Stimulated activated CD4-positive, alpha-beta T cell treated with anti-CD3 and anti-CD28 coated beads, Interleukin-2, amount 100 ng/mL, for 4 hours (primary cell): ENCODE measurements around the gene MYH14.
A peak's percentile ranks its signal among the peaks of the same experiment; 100 is the strongest.

Experiments
- DNase-seq: peaks from one replicate; pipeline ENCODE4 v3.0.0-alpha.2; 2020; ENCODE audit warnings: low read depth

Gene MYH14

DNA sequence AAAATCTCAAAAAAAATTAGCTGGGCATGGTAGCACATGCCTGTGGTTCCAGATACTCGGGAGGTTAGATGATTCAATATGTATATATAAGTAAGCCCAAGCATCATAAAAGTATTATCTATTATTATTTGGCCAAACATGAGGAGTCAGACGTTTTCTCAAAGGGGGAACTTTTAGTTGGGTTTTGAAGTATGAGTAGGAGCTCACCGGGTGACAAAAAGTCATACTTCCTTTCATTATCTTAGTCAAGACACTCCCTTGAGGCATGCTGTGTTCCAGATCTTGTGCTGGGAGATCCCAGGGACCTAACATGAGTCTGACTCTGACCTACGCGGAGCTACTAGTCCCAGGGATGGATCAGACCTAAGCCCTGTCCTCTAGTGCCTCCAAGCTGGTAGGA, 8.2 kb upstream of the MYH14 start:
- no peak for DNase-seq

DNA sequence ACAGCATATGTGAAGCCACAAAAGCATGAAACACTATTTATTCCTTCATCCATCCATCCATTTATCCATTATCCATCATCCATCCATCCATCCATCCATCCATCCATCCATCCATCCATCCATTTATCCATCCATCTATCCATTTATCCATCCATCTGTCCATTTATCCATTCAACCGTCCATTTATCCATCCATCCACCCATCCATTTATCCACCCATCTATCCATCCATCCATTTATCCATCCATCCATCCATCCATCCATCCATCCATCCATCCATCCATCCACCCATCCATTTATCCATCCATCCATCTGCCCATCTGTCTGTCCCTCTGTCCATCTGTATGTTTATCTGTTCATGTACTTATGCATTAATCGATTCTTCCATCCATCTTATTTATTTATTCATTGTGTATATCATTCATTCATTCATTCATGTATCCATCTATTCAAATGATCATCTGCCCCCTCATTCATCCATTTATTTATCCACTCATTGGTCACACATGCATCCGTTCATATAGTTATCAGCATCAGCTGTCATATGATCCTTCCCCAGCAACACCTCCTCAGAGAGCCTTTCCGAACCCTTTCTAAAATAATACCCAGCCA, 7.0 kb upstream of the MYH14 start:
- DNase-seq, result no peak

DNA sequence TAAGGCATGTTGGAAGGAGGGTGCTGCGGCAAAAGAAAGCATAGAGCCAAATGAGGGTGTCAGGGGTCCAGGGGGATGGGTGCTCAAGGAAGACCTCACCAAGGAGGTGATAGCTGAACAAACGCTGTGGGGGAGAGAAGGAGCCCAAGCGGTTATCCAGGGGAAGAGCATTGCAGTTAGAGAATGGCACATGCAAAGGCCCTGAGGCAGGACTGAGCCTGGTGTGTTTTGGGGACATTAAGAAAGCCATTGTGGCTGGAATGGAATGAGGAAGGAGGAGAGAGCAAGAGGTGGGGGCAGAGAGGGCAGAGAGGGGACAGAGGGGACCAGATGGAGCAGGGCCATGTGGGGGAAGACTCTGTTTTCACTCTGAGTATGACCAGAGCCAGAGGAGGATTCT, 6.1 kb upstream of the MYH14 start:
- no peak for DNase-seq

DNA sequence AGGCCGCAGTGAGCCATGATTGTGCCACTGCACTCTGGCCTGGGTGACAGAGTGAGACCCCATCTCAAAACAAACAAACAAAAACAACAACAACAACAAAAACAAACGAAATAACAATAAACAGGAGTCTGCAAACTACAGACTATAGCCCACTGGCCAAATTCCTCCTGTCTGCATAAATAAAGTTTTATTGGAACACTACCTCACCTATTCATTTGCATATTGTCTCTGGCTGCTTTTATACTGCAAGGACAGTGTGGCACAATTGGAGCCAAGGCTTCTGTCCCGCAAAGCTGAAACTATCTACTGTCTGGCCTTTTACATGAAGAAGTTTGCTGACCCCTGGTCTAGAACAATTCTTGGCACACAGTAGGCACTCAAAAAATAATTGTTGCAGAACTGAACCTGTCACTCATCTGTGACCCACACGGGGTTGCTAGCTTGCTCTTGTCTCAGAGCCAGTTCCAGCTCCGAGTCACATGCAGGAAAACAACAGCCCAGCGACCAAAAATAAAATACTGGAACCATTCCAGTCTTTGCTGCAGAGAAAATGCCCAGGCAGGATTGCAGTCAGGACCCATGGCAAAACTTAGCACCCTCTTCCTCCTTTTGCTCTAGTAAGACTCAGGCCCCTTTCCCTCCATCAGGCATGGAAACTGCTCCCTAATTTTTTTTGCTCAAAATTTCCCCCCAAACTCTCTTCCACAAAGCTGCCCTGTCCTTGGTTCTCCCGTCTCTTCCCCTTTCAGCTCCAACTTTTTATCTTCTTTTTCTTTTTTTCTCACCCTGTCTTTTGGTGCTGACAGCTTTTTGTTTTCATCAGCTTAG, 4.8 kb upstream of the MYH14 start:
- DNase-seq, result no peak

DNA sequence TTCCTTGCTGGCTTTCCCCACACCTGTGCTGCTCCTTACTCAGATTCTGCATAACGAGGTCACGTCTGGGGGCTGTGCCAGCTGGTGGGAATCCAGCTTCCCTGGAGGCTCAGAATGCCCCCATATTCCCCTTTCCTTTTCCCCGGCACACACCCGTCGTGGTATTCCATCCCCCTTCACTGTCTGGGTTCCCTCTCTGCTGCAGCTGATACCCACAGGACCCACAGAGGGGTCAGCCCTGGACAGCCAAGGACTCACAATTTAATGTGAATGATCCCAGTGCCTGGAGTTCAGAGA, 4.2 kb upstream of the MYH14 start:
- no peak for DNase-seq

DNA sequence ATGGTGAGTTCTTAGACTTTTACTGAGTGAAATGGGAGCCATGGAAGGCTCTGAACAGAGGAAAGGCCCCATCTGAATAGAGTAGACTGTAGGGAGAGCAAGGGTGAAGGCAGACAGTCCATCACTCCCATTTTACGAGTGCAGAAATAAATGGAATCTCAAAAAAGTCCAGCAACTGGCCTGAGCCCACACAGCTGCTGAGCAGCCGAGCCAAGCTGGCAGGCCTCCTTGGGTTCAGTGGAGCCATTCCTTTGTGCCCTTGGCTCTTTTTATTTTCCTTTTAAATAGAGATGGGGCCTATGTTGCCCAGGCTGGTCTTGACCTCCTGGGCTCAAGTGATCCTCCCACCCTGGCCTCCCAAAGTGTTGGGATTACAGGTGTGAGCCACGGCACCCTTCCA, 1.0 kb upstream of the MYH14 start:
- DNase-seq, result no peak

DNA sequence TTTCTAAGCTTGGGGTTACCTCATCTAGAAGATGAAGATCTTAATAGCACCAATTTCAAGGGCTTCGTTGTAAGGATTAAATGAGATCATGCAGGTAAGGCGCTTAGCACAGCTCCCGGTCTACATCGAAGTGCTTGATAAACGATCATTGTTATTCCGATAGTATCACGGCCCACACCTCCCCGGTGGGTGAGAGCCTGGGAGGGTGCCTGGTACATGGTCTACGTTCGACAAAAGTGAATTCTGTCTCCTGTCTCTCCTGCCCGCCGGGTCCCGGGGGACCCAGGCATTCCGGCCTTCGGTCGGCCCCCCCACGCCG, 501 bp upstream of the MYH14 start:
- DNase-seq, result no peak

DNA sequence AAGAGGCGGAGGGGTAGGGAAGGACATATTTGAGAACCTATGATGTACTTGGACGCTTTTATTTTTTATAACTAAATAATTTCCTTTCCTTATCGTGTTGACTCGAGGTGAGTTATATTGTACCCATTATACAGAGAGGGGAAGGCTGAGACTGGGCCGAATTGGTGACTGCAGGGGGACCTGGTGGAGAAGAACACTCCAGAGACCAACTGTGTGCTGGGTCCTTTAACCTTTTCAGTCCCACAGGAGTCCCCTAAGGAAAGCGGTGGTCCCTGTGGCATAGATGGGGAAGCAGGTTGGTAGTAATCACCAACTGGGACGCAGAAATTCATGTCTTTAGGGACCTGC, 633 bp downstream of the MYH14 start:
- no peak for DNase-seq

DNA sequence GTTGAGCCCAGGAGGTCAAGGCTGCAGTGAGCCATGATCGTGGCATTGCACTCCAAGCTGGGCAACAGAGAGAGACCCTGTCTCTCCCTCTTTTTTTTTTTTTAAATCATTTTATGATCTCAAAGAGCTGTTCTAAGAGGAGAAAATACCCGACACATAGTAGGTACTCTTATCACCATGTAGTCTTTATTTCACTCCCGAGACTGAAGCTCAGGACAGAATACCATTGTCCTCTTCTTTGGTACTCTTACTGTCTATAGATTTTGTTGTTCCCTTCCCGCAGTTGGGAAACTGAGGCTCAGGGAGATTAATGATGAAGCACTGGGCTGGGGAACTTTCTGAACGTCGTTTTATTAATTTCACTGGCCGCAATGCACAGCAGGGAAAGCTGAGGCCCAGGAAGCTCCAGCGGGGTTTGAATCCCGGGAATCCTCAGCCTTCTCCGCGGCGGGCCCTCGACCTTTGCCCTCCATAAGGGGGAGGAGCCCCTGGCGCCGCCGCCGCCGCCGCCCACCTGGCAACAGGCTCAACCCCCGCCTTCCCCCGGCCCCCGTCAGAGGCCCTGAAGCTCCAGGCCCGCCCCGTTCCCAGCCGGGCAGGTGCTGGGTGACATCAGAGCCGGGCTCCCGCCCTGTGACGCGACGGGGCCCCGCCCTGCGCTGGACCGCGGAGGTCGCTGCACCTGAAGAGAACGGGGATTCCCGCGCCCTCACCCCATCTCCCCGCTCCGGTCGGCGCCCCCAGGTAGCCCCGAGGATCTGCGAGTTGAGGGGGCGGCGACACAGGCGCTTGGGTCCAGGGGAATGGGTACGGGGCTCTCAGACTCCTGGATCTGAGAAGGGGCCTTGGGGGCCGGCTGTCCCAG, 1.6 kb downstream of the MYH14 start:
- peak; percentile 13 for DNase-seq

DNA sequence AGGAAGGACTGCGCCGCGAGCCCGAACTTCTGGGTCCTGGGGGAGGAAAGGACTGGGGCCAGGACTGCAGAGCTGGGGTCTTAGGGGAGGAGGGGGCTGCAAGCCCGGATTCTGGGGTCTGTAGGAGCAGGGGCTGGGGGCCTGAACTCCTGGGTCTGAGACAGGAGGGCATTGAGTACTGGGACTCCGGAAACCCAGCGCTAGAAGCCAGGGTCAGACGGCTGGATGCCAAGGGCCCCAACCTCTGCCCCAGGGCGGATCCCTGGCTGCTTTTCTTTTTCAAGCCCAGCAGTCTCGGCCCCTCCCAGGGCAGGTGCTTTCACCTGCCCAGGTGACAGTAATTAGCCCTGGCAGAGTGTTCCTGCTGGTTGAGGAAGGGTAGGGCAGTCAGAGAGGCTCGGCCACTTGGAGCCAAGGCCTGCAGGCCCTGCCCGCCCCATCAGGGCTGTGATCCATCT, 2.3 kb downstream of the MYH14 start:
- DNase-seq, result no peak

DNA sequence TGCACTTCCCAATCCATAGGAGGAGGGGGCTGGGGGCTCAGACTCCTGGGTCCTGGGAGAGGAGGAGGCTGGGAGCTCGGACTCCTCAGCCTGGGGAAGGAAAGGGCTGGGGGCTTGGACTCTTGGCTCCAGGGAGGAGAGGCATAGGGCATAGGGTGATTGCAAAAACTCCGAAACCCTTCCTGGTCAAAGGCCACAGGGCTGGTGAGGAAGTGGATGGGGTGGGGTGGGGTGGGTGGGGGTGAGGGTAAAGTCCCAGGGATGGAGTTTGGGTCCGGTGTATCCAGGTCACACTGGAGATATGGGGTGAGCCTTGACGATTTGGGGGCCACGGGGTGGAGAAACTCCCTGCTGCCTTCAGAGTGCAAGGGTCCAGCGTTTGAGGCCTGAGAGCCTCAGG, 2.8 kb downstream of the MYH14 start:
- DNase-seq, result no peak

DNA sequence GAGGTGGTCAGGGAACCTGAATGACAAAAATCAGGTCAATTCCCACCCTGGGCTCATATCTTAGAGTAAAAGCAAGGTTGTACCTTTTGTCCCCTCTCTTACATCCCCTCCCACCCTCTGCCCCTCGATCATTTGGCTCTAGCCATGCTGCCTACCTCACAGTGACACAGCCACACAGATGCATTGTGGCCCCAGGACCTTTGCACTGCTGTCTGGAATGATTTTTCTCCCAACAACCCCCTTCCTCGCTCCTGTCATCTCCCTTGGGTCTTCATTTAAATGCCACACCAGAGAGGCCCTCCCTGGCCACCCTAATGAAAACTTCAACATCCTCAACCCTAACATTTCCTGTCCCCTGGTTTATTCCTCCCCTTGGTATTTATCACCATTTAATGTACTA, 4.3 kb downstream of the MYH14 start:
- DNase-seq, result no peak

DNA sequence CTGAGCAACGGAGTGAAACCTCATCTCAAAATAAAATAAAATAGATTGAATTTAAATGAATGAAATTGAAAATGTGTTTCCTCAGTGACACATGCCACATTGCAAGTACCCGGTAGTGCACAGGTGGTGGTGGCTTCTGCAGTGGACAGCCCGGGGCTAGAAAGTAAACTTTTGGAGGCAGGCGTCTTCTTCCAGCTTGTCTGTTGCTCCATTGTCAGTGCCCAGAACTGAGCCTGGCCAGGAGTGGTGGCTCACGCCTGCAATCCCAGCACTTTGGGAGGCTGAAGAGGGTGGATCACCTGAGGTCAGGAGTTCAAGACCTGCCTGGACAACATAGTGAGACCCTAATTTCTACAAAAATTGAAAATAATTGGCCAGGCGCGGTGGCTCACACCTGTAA, 5.7 kb downstream of the MYH14 start:
- no peak for DNase-seq

DNA sequence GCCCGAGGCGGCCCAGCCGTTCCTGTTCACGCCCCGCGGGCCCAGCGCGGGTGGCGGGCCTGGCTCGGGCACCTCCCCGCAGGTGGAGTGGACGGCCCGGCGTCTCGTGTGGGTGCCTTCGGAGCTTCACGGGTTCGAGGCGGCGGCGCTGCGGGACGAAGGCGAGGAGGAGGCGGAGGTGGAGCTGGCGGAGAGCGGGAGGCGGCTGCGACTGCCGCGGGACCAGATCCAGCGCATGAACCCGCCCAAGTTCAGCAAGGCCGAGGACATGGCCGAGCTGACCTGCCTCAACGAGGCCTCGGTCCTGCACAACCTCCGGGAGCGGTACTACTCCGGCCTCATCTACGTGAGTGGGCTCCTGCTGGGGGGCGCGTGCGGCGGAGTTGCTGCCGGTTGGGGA, 7.0 kb downstream of the MYH14 start:
- DNase-seq, result no peak

DNA sequence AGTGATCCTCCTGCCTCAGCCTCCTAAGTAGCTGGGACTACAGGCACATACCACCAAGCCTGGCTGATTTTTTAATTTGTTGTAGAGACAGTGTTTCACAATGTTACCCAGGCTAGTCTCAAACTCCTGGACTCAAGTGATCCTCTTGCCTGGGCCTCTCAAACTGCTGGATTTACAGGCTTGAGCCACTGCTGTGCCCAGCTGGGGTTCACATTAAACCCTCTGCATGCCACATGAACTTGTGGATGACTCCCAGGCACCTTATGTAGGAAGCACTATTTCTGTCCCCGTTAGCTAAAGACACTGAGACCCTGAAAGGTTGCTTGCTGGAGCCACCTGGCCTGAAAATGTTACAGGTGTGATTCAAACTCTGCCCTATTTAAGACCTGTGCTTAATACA, 10.5 kb downstream of the MYH14 start:
- no peak for DNase-seq

DNA sequence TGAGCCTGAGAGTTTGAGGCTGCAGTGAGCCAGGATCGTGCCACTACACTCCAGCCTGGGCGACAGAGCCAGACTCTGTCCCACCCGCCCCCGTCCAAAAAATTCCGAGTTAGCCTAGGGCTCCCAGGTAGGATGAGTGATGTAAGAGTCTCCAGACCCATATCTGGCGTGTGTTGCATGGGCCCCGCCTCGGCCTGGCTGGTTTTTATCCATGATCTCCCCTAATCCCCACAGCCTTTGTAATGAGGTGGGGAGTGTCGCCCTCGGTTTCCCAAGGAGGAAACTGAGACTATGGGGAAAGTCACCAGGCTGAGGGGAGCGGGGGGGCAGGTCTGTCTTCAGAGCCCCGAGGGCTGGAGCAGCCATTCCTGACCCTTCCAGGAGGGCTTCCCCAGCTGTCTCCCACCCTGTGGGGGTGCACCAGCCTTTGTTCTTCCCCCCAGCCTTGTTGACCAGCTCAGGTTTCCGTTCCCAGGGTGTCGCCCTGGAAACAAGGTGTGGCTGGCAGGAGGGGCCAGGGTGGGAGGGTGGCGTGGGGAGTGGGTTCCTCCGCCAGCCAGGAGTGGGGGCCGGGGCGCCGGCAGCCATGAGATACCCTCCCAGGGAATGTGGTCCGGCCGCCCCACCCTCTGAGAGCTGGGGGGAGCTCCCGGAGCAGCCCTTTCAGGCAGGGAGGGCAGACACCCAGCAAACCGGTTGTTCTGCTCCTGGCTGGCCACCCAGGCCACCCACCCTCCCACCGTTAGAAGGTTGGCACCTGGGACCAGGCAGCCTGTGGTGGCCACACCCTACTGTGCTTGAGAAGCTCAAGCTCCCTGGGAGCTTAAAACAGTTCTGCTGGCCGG, 11.5 kb downstream of the MYH14 start:
- no peak for DNase-seq

DNA sequence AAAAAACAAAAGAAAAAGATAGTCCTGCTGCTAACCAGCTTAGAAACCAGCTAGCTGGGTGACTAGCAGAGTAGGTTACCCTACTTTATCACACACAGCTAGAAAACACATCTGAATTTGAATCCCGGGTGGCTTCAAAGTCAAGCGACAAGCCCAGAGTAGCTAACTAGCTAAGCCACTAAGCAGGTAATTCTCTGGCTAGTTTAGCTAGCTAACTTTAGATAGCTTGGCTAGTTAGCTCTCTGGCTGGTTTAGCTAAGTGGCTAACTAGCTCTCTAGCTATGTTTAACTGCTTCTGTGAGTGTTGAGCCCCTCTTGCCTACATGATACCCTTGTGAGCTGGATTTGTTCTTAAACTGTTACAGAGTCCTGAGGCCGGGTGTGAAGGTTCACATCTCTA, 12.4 kb downstream of the MYH14 start:
- no peak for DNase-seq

DNA sequence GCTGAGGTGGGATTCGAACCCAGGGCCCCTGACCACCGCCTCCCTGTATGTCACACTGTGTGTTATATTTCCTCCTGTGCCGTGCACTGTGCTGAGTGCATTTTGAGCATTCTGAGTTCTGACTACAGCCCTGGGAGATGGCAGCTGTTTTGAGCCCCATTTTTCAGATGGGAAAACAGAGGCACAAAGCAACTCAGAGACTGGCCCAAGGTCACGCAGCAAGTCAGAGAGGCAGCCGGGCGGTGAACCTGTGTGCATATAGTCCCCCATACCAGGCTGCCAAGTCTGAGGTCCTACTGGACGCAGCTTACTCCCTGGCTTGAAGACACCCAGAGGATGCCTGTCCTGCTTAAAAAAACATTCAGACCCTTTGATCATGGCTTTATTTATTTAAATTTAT, 17.7 kb downstream of the MYH14 start:
- DNase-seq, result no peak

DNA sequence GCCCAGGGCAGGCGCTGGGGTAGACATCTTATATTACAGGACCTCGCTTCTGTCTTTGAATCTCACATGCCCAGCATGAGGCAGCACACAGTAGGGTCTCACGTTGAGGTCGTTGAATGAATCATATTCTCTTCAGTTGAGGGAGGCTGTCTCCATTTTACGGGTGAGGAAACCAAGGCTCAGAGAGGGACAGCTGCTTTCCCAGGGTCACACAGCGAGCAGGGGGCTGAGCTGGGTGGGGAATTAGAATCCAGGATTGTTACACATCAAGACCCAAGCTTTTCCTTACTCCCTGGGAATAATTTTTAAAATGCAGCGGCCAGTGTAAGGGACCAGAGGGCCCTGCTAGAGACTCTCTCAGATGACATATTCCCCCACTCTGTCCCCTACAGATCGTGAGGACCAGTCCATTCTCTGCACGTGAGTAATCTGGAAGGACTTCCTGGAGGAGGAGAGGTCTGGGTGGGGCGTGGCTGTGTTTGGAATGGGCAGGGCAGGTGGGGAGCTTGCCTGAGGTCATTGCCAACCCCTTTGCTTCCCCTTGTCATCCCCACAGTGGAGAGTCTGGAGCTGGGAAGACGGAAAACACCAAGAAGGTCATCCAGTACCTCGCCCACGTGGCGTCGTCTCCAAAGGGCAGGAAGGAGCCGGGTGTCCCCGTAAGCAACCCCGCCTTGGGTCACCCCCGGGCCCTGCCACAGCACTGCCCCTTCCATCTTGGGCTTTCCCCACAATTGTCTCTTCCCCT, 19.4 kb downstream of the MYH14 start:
- no peak for DNase-seq

DNA sequence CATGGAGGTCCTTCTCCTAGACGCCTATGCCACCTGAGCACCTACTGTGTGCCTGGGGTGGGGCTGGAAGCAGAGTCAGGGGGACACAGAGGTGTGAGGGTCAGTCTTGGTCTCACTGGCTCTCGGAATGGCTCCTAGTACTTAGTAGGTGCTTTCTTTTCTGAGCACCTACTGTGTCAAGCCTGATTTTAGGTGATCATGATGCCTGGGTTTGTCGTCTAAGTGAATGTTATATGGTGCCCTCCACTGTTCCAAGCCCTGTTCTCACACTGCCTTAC, 20.0 kb downstream of the MYH14 start:
- no peak for DNase-seq

DNA sequence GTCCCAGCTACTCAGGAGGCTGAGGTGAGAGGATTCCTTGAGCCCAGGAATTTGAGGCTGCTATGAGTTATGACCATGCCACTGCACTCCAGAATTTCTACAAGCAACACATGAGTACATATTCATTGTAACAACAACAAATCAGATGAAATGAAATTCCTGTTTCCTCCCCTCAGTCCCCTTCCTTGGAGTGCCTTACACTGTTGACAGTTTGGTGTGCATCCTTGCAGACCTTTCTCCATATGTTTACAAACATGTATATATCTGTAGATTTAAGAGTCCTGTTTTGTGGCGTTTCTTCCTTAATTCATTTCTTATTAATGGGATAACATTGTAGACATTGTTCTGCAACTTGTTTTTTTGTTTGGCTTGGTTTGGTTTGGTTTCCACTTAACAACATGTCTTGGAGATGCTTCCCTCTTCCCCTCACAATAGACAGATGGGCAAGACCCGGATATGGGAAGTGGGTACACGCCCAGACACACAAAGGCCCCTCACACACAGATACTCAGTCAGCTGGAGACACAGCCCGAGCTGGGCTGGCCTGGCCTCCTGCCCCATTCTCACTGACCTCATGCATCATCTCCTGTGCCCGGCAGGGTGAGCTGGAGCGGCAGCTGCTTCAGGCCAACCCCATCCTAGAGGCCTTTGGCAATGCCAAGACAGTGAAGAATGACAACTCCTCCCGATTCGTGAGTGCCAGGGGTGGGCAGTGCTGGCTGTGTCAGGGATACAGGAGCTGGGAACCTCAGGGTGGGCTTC, 21.7 kb downstream of the MYH14 start:
- DNase-seq, result no peak
